ENCODE results near the gene TRIM77.

DNA sequence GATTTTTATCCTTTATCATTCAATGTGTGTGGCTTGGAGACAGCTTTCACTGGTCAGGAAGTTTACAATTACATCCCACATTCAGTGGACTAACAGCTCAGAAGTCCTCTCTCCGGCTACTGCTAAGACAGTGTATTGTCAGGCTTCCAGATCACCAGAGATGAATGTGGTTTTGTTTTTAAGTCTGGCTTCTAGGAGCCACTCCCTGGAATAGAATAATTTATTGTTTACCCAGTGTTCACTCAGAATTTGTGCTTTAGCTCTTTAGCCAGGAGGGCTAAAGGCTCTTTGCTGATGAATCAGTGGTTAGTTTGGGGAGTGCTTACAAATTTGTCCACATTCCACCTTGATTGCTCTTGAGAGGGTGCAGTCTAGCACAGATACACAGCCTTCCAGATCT is 26.5 kb downstream of the TRIM77 start:
- TF ChIP-seq CTCF (IDR thresholded peaks at IDR 0.05) (no peak), POLR2A (IDR thresholded peaks at IDR 0.05) (no peak)

Measured in right lobe of liver (tissue), 4 donors.